GM12878 (cell line): ENCODE results near the gene CHRM4. TPM values are rescaled to one million over a fixed set of nuclear protein-coding genes. Genes with fewer than 3 reads are reported as not detected.

ENCODE experiments used
- ATAC-seq: fragments of 200-7000 bp; cut with Tn5 transposase; 3 replicates; pipeline ENCODE4 v1.9.1; 2020; ENCODE audit warnings: mild to moderate bottlenecking, moderate library complexity
- BruUV-seq: library from RNA; stranded (reverse); fragments of 400-500 nt; replicated peaks from 2 replicates; lab custom pipeline; 2021; lab: Mats Ljungman, UMichigan
- CTCF ChIA-PET: fragments of 300-600 bp; sonication (Branson Sonifier 250); formaldehyde crosslinking; extraction: SDS; loops from one replicate; lab custom pipeline; 2021; ENCODE audit warnings: inconsistent platforms; lab: Yijun Ruan, JAX
- POLR2A ChIA-PET: fragments of 350-600 bp; formaldehyde crosslinking; extraction: SDS; loops from one replicate; lab custom pipeline; 2021; ENCODE audit warnings: inconsistent platforms; lab: Charles Lee
- RAD21 ChIA-PET: fragments of 300-600 bp; sonication (Branson Sonifier 250); formaldehyde crosslinking; loops from one replicate; lab custom pipeline; 2023; ENCODE audit warnings: antibody characterized with exemption; ENCODE audit not compliant: unreplicated experiment; lab: Charles Lee
- SMC1A ChIA-PET: fragments of 300-600 bp; sonication (Branson Sonifier 250); formaldehyde crosslinking; loops from one replicate; lab custom pipeline; 2023; ENCODE audit not compliant: unreplicated experiment, uncharacterized antibody; lab: Charles Lee
- DNase-seq: peaks from one replicate; pipeline ENCODE4 v3.0.0-alpha.2; 2011; ENCODE audit warnings: low read depth, low spot score
- FAIRE-seq: peaks from 3 replicates; lab custom pipeline; 2011; peaks lifted over from hg19 to GRCh38; lab: Jason Lieb, UNC
- H2AFZ ChIP-seq: 2 replicates; pipeline ENCODE4 v1.6.0; 2011; ENCODE audit warnings: low read depth, low read length, control low read depth; ENCODE audit not compliant: control insufficient read depth
- H3K27ac ChIP-seq: 2 replicates; pipeline ENCODE4 v1.5.1; 2011; ENCODE audit warnings: control low read depth; ENCODE audit not compliant: control insufficient read depth, insufficient read depth
- H3K27me3 ChIP-seq, 2 experiments: replicated peaks in 1 of 2; 2 replicates each; pipeline versions ENCODE4 v1.6.0 to v1.6.1; 2011; ENCODE audit warnings: low read length in 1 of 2; ENCODE audit not compliant: control insufficient read depth in 2 of 2, insufficient read depth in 2 of 2
- H3K36me3 ChIP-seq, 2 experiments: 2 replicates each; pipeline ENCODE4 v1.5.1; 2011; ENCODE audit warnings: low read length in 1 of 2; ENCODE audit not compliant: control insufficient read depth in 2 of 2, insufficient read depth in 2 of 2
- H3K4me1 ChIP-seq: 2 replicates; pipeline ENCODE4 v1.6.1; 2011; ENCODE audit warnings: mild to moderate bottlenecking, low read length, moderate library complexity, mixed read lengths; ENCODE audit not compliant: control insufficient read depth, insufficient read depth
- H3K4me2 ChIP-seq: 2 replicates; pipeline ENCODE4 v1.6.0; 2011; ENCODE audit warnings: control low read depth; ENCODE audit not compliant: control insufficient read depth, insufficient read depth
- H3K4me3 ChIP-seq: fragments of 200-600 bp; sonication (generic); 2 replicates; pipeline ENCODE4 v1.5.1; 2016
- H3K79me2 ChIP-seq: 2 replicates; pipeline ENCODE4 v1.6.0; 2011; ENCODE audit warnings: low read length; ENCODE audit not compliant: control insufficient read depth, insufficient read depth
- H3K9ac ChIP-seq: 2 replicates; pipeline ENCODE4 v1.8.0; 2011; ENCODE audit warnings: low read length, control low read depth, mixed read lengths; ENCODE audit not compliant: control insufficient read depth, insufficient read depth
- H3K9me3 ChIP-seq: replicated peaks from 3 replicates; pipeline ENCODE4 v1.5.1; 2011; ENCODE audit warnings: mild to moderate bottlenecking, low read length; ENCODE audit not compliant: control insufficient read depth, insufficient read depth
- H4K20me1 ChIP-seq: 2 replicates; pipeline ENCODE4 v1.6.0; 2011; ENCODE audit not compliant: control insufficient read depth, insufficient read depth
- CHD2 ChIP-seq: IDR thresholded peaks from 2 replicates; pipeline ENCODE4 v1.6.1; 2011; ENCODE audit warnings: low read depth, low read length, improper control_type of control experiment, borderline replicate concordance
- EED ChIP-seq: sonication (generic); IDR thresholded peaks from 2 replicates; pipeline ENCODE4 v1.6.1; 2016; ENCODE audit warnings: antibody characterized with exemption, low read depth
- EZH2 ChIP-seq: IDR thresholded peaks from 2 replicates; pipeline ENCODE4 v1.6.1; 2012; ENCODE audit warnings: low read depth, mild to moderate bottlenecking, control low read depth, inconsistent platforms, low read length, borderline replicate concordance; ENCODE audit not compliant: control insufficient read depth
- IRF4 ChIP-seq: IDR thresholded peaks from 2 replicates; pipeline ENCODE4 v1.6.1; 2011; ENCODE audit warnings: low read depth, low read length
- JUNB ChIP-seq: IDR thresholded peaks from 2 replicates; pipeline ENCODE4 v1.6.1; 2016; ENCODE audit warnings: antibody characterized with exemption, mild to moderate bottlenecking
- MEF2A ChIP-seq: IDR thresholded peaks from 2 replicates; pipeline ENCODE4 v1.6.1; 2011; ENCODE audit warnings: low read depth, mild to moderate bottlenecking, low read length, moderate library complexity; ENCODE audit not compliant: insufficient read depth
- MEF2B ChIP-seq: fragments of 450-650 bp; IDR thresholded peaks from 2 replicates; pipeline ENCODE4 v1.6.1; 2018; ENCODE audit warnings: mild to moderate bottlenecking, moderate library complexity; ENCODE audit not compliant: partially characterized antibody, poor library complexity, severe bottlenecking
- MTA3 ChIP-seq: IDR thresholded peaks from 2 replicates; pipeline ENCODE4 v1.6.1; 2012; ENCODE audit warnings: low read length, inconsistent platforms, borderline replicate concordance
- NR2C2 ChIP-seq: IDR thresholded peaks from 2 replicates; pipeline ENCODE4 v1.6.1; 2011; ENCODE audit warnings: borderline replicate concordance, low read depth; ENCODE audit not compliant: control insufficient read depth, insufficient read length
- POLR2AphosphoS5 ChIP-seq: IDR thresholded peaks from 2 replicates; pipeline ENCODE4 v1.6.1; 2011; ENCODE audit warnings: mild to moderate bottlenecking, low read length, inconsistent platforms
- RFX5 ChIP-seq: IDR thresholded peaks from 2 replicates; pipeline ENCODE4 v1.6.1; 2011; ENCODE audit warnings: low read depth, low read length, improper control_type of control experiment
- RUNX3 ChIP-seq: IDR thresholded peaks from 2 replicates; pipeline ENCODE4 v1.6.1; 2012; ENCODE audit warnings: low read length, inconsistent platforms
- SMARCA5 ChIP-seq: fragments of 450-650 bp; IDR thresholded peaks from 2 replicates; pipeline ENCODE4 v1.6.1; 2017; ENCODE audit warnings: mild to moderate bottlenecking
- SPI1 ChIP-seq: IDR thresholded peaks from 2 replicates; pipeline ENCODE4 v1.6.1; 2011; ENCODE audit warnings: low read depth, mild to moderate bottlenecking, low read length, moderate library complexity, borderline replicate concordance; ENCODE audit not compliant: insufficient read depth
- TCF12 ChIP-seq: IDR thresholded peaks from 2 replicates; pipeline ENCODE4 v1.6.1; 2011; ENCODE audit warnings: low read depth, mild to moderate bottlenecking, low read length
- ZNF217 ChIP-seq: fragments of 450-650 bp; IDR thresholded peaks from 2 replicates; pipeline ENCODE4 v1.6.1; 2017; ENCODE audit warnings: antibody characterized with exemption, mild to moderate bottlenecking
- ZNF622 ChIP-seq: fragments of 450-650 bp; IDR thresholded peaks from 2 replicates; pipeline ENCODE4 v1.6.1; 2017; ENCODE audit warnings: mild to moderate bottlenecking, inconsistent platforms
- WGBS: methylation state at CpG from one replicate; pipeline ENCODE4 v1.1.6; 2016; ENCODE audit warnings: low lambda C conversion rate; ENCODE audit not compliant: insufficient replicate concordance, insufficient coverage; ENCODE audit errors: missing lambda C conversion rate; 5-methylcytosine and 5-hydroxymethylcytosine counted together
- in situ Hi-C: fragments of 300-500 bp; cut with MboI; formaldehyde crosslinking; loops from 9 replicates; pipeline ENCODE4 v1.14.3; 2018; ENCODE audit warnings: mixed read lengths
- intact Hi-C: fragments of 100-400 bp; cut with micrococcal nuclease; formaldehyde crosslinking; loops from one replicate; pipeline ENCODE4 v1.14.2; 2022; ENCODE audit not compliant: unreplicated experiment
- polyA plus RNA-seq, 11 experiments: library from polyadenylated mRNA; depleted of rRNA in 4 of 11; unstranded in 6 of 11; stranded (reverse) in 5 of 11; fragments of >200 nt; fragmentation: Nextera tagmentation in 4 of 11; fragmentation: Illumina TruSeq in 1 of 11; extraction: Ambion mirVana in 4 of 11; extraction: Trizol in 1 of 11; gene quantifications; 1 replicate in 1 of 11; 2 replicates in 10 of 11; pipeline versions ENCODE4 v1.2.1 to v1.2.3, GENCODE V29; 2011 to 2016; ENCODE audit warnings: inconsistent platforms in 2 of 11, missing spikeins in 2 of 11, low read depth in 1 of 11
- total RNA-seq, 4 experiments: library from RNA; depleted of rRNA in 3 of 4; stranded (reverse); fragments of >200 nt in 3 of 4; fragmentation: Illumina TruSeq in 1 of 4; extraction: Trizol in 1 of 4; gene quantifications; 2 replicates each; pipeline versions ENCODE4 v1.2.1 to v1.2.3, GENCODE V29; 2013 to 2021
- TF ChIP-seq, protein P1 (sequence below): IDR thresholded peaks from 2 replicates; pipeline ENCODE4 v1.6.1; 2011; ENCODE audit warnings: borderline replicate concordance, low read depth, mild to moderate bottlenecking, moderate library complexity, mixed read lengths, low read length; ENCODE audit not compliant: insufficient read depth; ENCODE audit errors: extremely low read length
- TF ChIP-seq, protein P2 (sequence below): fragments of 450-650 bp; IDR thresholded peaks from 2 replicates; pipeline ENCODE4 v1.6.1; 2017; ENCODE audit warnings: low read depth, mild to moderate bottlenecking, moderate library complexity
- TF ChIP-seq, protein P3 (sequence below): IDR thresholded peaks from 2 replicates; pipeline ENCODE4 v1.6.1; 2012; ENCODE audit warnings: low read length, inconsistent platforms

CHRM4 gene
- total and polyA plus RNA-seq, 10 of the 15 experiments (the other 5 are each of a cell fraction or from before 2014, with no cell fraction given), result 0.12 to 0.23 (median 0.13) TPM; not detected in 7

DNA sequence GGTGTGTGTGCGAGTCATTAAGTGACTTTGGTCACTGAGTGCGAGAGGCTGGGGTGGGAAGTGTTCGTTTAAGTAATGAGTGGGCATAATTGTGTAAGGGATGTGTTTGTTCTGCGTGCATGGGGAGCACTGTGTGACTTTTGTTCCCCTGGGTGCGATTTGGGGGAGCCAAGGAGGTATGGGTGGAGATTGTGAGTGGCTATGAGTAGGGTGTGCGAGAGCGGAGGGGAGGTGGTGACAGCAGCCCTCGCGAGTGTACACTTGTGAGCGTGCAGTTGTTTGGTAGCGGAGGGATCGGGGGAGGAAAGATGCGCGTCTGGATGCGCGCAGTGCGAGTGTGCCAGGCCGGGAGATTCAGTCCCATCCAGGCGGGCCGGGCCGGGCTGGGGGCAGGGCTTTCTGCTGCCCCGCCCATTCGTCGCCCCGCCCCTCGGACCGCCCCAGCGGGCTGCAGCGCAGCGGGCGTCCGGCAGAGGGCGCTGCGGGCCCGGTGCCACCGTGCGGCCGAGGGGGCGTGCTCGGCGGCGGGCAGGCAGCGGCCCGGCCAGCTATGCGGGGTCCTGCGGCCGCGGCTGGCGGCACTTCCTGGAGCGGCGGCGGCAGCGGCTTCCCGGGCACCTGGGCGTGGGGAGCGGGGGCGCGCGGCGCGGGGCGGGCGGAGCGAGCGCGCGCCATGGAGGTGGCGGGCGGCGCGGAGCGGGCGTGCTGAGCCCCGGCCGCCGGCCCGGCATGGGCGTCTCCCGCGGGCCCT lies 44.5 kb downstream of the CHRM4 start, which contains the start of gene DGKZ:
DGKZ (plus strand) TSS at position 578 of the 751 bp plus-strand sequence. CDS start 197 bp downstream, outside the sequence.
- Histone ChIP-seq H3K36me3 (peaks cover 0 to 3% of the 10 kb centered on the region in 2 experiments; a peak in 2 of 4 replicates), H3K4me3 (peak within 1 kb of the TSS; percentile 88), H3K27ac (peak within 1 kb of the TSS; percentile 71), H3K9ac (peak within 1 kb of the TSS; percentile 83), H3K9me3 (no peaks in the 10 kb centered on the region), H3K4me1 (peaks cover 39% of the 10 kb centered on the region), H3K27me3 (no peaks in the 10 kb centered on the region), H3K79me2 (peaks cover 39% of the 10 kb centered on the region), H3K4me2 (peak within 1 kb of the TSS; percentile 98), H2AFZ (peak within 1 kb of the TSS; percentile 57), H4K20me1 (no peaks in the 10 kb centered on the region)
- intact Hi-C loops (loop anchor here (1.0 to 10.0 kb wide), 2 partner anchors 20 to 222 kb away; partner anchors contain the start of gene PHF21A), in situ Hi-C loops (no loop called here)
- CTCF ChIA-PET, result interaction anchor here (1.0 to 19.9 kb wide), 11 partner anchors 17 to 191 kb away, joined by 3 to 423 read pairs (median 8); no protein-coding TSS in a partner anchor
- DNase-seq (no peak), FAIRE-seq (no peak), ATAC-seq (peak; percentile 69)
- RAD21 ChIA-PET, result interaction anchor here (1.0 to 3.4 kb wide), 5 partner anchors 11 to 45 kb away, joined by 4 to 38 read pairs (median 5); no protein-coding TSS in a partner anchor
- 11% methylated on average over 38 of the region's 80 CpGs for WGBS
- SMC1A ChIA-PET, result interaction anchor here (0.6 to 3.0 kb wide), 4 partner anchors 14 to 136 kb away, joined by 4 to 11 read pairs (median 6); no protein-coding TSS in a partner anchor
- no TSS peak for BruUV-seq
- POLR2A ChIA-PET, result interaction anchor here (1.4 to 3.0 kb wide), 4 partner anchors 14 to 143 kb away, joined by 3 to 32 read pairs (median 6); no protein-coding TSS in a partner anchor
- TF ChIP-seq, protein P1, sequence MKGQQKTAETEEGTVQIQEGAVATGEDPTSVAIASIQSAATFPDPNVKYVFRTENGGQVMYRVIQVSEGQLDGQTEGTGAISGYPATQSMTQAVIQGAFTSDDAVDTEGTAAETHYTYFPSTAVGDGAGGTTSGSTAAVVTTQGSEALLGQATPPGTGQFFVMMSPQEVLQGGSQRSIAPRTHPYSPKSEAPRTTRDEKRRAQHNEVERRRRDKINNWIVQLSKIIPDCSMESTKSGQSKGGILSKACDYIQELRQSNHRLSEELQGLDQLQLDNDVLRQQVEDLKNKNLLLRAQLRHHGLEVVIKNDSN, result no peak
- TF ChIP-seq SPI1, result no peak
- TF ChIP-seq MEF2A, result peak; percentile 60; the same call in 1 of the 2 replicates
- TF ChIP-seq SMARCA5, result peak; percentile 95
- 0 out of 2 replicates have a peak, but pooled peaks have one; percentile 45 for TF ChIP-seq TCF12
- no peak for TF ChIP-seq CHD2
- TF ChIP-seq JUNB, result no peak
- TF ChIP-seq, protein P2, sequence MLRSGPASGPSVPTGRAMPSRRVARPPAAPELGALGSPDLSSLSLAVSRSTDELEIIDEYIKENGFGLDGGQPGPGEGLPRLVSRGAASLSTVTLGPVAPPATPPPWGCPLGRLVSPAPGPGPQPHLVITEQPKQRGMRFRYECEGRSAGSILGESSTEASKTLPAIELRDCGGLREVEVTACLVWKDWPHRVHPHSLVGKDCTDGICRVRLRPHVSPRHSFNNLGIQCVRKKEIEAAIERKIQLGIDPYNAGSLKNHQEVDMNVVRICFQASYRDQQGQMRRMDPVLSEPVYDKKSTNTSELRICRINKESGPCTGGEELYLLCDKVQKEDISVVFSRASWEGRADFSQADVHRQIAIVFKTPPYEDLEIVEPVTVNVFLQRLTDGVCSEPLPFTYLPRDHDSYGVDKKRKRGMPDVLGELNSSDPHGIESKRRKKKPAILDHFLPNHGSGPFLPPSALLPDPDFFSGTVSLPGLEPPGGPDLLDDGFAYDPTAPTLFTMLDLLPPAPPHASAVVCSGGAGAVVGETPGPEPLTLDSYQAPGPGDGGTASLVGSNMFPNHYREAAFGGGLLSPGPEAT, result no peak
- TF ChIP-seq NR2C2, result no peak
- no peak for TF ChIP-seq MEF2B
- TF ChIP-seq RFX5, result no peak
- TF ChIP-seq EED, result no peak
- TF ChIP-seq ZNF622, result no peak
- no peak for TF ChIP-seq POLR2AphosphoS5
- no peak for TF ChIP-seq MTA3
- 0 out of 2 replicates have a peak, but pooled peaks have one; percentile 43 for TF ChIP-seq ZNF217
- peak; percentile 25; the same call in 1 of the 2 replicates for TF ChIP-seq RUNX3
- TF ChIP-seq, protein P3, sequence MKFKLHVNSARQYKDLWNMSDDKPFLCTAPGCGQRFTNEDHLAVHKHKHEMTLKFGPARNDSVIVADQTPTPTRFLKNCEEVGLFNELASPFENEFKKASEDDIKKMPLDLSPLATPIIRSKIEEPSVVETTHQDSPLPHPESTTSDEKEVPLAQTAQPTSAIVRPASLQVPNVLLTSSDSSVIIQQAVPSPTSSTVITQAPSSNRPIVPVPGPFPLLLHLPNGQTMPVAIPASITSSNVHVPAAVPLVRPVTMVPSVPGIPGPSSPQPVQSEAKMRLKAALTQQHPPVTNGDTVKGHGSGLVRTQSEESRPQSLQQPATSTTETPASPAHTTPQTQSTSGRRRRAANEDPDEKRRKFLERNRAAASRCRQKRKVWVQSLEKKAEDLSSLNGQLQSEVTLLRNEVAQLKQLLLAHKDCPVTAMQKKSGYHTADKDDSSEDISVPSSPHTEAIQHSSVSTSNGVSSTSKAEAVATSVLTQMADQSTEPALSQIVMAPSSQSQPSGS, result no peak
- TF ChIP-seq IRF4, result no peak
- TF ChIP-seq EZH2, result no peak
